GM12873 (cell line): ENCODE measurements around the gene ATP1A3.

Experiments used
- TF ChIP-seq, protein P1 (sequence below): IDR thresholded peaks from 2 replicates; pipeline ENCODE4 v1.5.1; 2012; ENCODE audit warnings: low read depth, mild to moderate bottlenecking, moderate library complexity, low read length, control low read depth; ENCODE audit not compliant: insufficient read depth; ENCODE audit errors: missing control alignments

The ATP1A3 gene

DNA sequence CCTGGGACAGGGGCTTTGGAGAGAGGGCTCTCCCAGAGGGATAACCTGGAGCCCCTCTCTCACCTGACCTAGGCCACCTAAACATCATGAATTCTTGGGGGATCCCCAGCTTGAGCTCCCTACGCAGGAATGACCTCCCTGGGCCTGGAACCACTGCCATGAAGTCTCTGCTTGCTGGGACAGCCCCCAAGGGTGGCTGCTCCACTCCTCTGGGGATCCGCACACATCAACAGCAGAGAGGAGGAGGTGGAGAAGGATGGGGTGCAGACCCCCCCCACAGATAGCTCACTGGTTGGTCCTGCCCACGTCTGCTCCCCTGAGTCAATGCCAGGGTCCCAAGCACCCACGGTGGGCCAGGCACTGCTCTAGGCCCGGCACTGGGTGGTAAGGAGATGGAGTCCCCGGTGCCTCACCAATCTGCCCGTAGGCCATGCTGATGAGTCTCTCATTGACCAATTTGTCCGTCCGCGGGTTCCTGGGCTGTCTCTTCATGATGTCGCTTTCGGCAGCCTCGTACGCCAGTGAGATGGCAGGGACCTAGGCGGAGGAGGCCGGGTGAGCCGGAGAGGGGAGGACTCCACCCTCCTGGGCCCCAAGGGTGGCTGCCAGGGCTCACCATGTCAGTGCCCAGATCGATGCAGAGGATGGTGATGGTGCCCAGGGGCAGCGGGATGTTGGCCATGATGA lies 24.1 kb downstream of the ATP1A3 start:
- TF ChIP-seq, protein P1, sequence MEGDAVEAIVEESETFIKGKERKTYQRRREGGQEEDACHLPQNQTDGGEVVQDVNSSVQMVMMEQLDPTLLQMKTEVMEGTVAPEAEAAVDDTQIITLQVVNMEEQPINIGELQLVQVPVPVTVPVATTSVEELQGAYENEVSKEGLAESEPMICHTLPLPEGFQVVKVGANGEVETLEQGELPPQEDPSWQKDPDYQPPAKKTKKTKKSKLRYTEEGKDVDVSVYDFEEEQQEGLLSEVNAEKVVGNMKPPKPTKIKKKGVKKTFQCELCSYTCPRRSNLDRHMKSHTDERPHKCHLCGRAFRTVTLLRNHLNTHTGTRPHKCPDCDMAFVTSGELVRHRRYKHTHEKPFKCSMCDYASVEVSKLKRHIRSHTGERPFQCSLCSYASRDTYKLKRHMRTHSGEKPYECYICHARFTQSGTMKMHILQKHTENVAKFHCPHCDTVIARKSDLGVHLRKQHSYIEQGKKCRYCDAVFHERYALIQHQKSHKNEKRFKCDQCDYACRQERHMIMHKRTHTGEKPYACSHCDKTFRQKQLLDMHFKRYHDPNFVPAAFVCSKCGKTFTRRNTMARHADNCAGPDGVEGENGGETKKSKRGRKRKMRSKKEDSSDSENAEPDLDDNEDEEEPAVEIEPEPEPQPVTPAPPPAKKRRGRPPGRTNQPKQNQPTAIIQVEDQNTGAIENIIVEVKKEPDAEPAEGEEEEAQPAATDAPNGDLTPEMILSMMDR: no peak

DNA sequence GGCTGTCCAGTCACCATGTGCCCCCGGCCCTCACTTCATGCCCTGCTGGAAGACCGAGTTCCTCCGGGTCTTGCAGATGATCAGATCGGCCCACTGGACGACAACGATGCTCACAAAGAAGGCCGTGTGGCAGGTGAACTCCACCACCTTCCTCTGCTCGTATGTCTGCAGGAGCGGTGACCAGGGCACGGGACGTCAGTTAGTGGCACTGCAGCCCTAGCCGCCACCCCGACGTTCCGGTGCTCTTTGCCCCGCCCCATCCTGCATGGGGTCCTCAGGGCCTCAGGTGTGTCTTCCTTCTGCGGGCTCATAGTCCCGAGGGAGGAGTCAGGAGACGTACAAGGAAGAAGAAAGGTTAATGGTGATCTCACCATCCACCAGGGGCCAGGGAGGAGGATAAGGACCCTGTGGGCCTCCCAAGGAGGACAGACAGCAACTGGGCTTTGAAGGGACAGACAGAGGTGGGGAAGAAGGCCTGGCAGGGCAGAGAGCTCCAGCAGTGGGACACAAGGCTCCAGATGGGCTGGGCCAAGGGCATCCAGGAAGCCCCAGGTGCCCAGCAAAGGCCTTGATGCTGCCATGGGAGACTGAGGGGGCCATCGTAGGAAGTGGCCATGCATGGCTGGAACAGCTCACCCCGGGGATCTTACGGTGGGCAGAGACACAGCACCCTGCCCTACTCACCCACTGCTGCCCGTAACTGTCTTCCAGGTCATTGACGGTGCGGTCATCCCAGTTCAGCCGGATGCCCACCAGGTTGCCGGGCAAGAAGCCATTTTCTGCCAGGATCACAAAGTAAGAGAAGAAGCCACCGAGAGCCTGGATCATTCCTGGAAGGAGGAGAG lies 25.1 kb downstream of the ATP1A3 start:
- TF ChIP-seq, protein P1: no peak

DNA sequence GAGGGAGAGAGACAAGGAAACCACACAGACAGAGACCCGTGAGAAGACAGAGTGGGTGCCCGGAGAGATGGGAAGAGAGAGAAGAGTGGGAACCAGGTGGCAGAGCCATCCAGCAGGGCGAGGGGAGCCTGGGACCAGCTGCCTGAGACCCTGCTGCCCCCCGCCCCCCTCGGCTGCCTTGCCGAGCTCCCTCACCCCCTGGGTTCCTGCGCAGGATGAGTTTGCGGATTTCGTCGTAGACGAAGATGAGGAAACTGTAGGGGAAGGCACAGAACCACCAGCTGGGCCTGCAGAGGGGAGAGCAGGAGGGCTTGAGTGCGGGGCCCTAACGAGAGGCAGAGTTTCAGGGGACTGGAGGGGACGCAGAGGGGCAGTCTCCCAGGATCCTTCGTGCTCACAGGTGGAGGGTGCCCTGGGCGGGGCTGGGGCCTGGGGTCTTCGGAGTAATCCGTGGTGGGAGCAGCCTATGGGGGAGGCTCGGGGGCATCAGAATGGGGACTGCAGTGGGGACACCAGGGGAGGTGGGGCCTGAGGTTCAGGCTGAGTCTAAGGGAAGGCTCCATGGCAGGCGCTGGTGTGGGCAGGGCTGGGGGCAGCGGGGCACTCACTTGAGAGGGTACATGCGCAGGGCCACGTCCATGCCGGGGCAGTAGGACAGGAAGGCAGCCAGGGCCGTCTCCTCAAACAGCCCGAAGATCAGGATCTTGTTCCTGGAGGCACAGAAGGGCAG lies 26.8 kb downstream of the ATP1A3 start:
- TF ChIP-seq, protein P1: no peak

DNA sequence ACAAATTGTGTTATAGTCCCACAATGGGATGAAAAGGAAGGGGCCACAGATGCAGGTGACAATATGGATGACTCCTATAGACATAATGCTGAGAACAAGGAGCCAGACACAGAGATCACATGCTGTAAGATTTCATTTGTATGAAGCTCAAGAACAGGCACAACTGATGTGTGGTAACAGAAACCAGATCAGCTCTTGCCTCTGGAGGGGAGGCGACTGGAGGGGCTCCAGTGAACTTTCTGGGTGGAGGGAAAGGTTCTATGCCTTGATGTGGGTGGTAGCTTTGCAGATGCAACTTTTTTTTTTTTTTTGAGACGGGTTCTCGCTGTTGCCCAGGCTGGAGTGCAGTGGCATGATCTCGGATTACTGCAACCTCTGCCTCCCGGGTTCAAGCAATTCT lies 28.9 kb downstream of the ATP1A3 start:
- TF ChIP-seq, protein P1: no peak

DNA sequence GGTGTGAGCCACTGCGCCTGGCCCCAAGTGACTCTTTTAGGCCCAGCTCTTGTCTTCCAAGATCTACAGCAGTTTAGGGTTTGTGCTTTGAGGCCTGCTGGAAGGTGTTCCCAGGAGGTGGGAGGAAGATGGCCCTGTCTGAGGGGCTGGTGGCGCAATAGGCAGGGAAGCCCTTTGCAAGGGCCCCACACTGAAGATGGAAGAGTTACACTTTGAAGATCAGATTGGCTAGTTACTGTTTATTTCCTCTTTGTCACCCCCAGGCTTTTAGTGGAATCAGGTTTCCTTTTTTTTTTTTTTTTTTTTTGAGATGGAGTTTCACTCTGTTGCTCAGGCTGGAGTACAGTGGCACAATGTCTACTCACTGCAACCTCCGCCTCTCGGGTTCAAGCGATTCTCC lies 33.1 kb downstream of the ATP1A3 start:
- TF ChIP-seq, protein P1: no peak

DNA sequence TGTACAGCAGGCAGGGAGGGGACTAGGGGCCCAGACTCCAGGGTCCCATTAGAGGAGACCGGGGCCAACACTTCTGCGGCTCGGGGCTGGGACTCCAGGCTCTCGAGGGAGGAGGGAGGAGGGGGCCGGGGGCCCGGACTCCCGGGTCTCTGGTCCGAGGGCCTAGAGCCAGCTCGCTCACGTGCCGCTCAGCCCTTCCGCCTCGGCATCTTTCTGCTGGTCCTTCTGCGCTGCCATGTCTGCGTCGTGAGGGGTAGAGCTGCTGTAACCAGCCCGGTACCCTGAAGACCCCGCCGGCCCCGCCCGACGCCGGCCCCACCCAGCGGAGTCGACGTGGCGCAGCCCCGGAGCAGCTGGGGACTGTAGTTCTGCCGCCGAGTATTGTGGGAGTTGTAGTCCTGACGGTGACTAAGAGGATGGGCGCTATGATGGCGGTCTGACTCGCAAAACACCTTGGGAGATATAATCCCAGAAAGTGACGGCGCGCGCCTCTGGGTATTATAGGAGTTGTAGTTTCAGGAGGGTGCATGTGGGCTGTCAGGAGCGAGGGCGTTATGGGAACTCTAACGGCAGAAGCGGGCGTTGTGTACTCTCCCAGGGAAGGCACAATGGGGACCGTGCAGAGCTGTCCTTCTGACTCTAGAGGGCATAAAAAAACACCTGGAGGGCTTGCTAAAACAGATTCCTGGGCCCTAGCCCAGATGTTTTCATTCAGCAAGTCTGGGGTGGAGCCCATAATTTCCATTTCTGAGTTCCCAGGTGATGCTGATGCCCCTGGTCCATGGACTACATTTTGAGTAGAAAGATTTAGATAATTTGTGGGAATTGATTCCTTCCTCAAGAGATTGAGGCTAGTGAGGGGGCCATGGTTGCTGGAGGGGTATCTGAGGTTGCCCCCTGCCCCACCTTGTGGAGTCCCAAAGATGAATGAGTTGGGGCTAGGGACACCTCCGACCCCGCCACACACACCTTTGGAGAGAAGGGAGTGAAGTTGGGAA lies 34.7 kb downstream of the ATP1A3 start, which contains the start of gene RABAC1:
Gene RABAC1 (minus strand): TSS at position 266 of the 998 bp plus-strand sequence. CDS start 29 bp downstream, at position 237.
- TF ChIP-seq, protein P1: peak; percentile 55
